Left lung (tissue), 10 donors: ENCODE measurements around the gene USP48. TPM values are rescaled to one million over a fixed set of nuclear protein-coding genes. Genes with fewer than 3 reads are reported as not detected.

Experiments used
- ATAC-seq: fragments of 200-7000 bp; cut with Tn5 transposase; one replicate; pipeline ENCODE4 v1.9.1; 2020; ENCODE audit warnings: moderate library complexity
- DNase-seq, 4 donors: peaks; one replicate each; pipeline ENCODE4 v3.0.0-alpha.2; 2013 to 2020
- H3K27ac ChIP-seq, 2 donors: fragments of 200-600 bp; sonication (generic) in 1 of 2; one replicate each; pipeline versions ENCODE4 v1.5.0 to v1.8.0; 2020 to 2021
- H3K27me3 ChIP-seq, 2 donors: fragments of 200-600 bp; sonication (generic) in 1 of 2; one replicate each; pipeline versions ENCODE4 v1.5.0 to v1.8.0; 2020 to 2021
- H3K36me3 ChIP-seq, 2 donors: fragments of 200-600 bp; sonication (generic) in 1 of 2; one replicate each; pipeline versions ENCODE4 v1.5.0 to v1.8.0; 2020 to 2021
- H3K4me1 ChIP-seq, 2 donors: fragments of 200-600 bp; one replicate each; pipeline ENCODE4 v1.8.0; 2021
- H3K4me3 ChIP-seq, 2 donors: fragments of 200-600 bp; sonication (generic) in 1 of 2; one replicate each; pipeline versions ENCODE4 v1.5.0 to v1.8.0; 2020 to 2021; ENCODE audit warnings: mild to moderate bottlenecking in 1 of 2
- H3K9me3 ChIP-seq, 2 donors: fragments of 200-600 bp; sonication (generic) in 1 of 2; one replicate each; pipeline versions ENCODE4 v1.5.0 to v1.8.0; 2020 to 2021
- CTCF ChIP-seq, 2 donors: fragments of 200-600 bp; sonication (generic) in 1 of 2; IDR thresholded peaks; one replicate each; pipeline versions ENCODE4 v1.5.0 to v1.8.0; 2021; ENCODE audit warnings: antibody characterized with exemption in 2 of 2
- intact Hi-C, 2 donors: fragments of 100-400 bp; cut with DNase I; formaldehyde crosslinking; loops; one replicate each; pipeline versions ENCODE4 v1.11.2 to v1.14.2; 2022
- polyA plus RNA-seq, 6 donors: library from polyadenylated mRNA; unstranded; fragments of 120-200 nt; gene quantifications; one replicate each; pipeline ENCODE4 v1.2.1, GENCODE V29; 2013; ENCODE audit not compliant: insufficient read length in 6 of 6
- total RNA-seq, 2 donors: library from RNA; stranded (reverse); fragmentation: NEBNext Ultra II Directional; extraction: Animal tissue kit (Norgen Biotek cat#: 25700); gene quantifications; one replicate each; pipeline ENCODE4 v1.2.1, GENCODE V29; 2021
- donor health status: DM: no; HTN: yes; CAD: no.
- donor health status: DM: no; HTN: no; CAD: no.

Gene USP48
- total and polyA plus RNA-seq, 8 donors, result 57.9 to 95.6 (median 80.9) TPM

- intact Hi-C loops, result no loop called here
- no peak overlapping the region for H3K4me3 ChIP-seq
- peaks cover 14 to 76% of the 10 kb centered on the region in 2 donors for H3K4me1 ChIP-seq
- no peak for TF ChIP-seq CTCF (IDR thresholded peaks at IDR 0.05)
- ATAC-seq (no peak), DNase-seq (no peak)
- H3K36me3 ChIP-seq, result no peaks in the 10 kb centered on the region
- no peaks in the 10 kb centered on the region for H3K27me3 ChIP-seq
- H3K9me3 ChIP-seq, result no peaks in the 10 kb centered on the region
- H3K27ac ChIP-seq, result no peak overlapping the region
These were observed 19.7 kb downstream of the USP48 start for GRCh38 chr1:21763236-21763635.

GRCh38 chr1:21762022-21762404, 20.9 kb downstream of the USP48 start:
- Histone ChIP-seq H3K27ac (no peak overlapping the region), H3K27me3 (no peaks in the 10 kb centered on the region), H3K4me3 (no peak overlapping the region), H3K9me3 (no peaks in the 10 kb centered on the region), H3K36me3 (no peaks in the 10 kb centered on the region), H3K4me1 (peaks cover 11 to 72% of the 10 kb centered on the region in 2 donors)
- DNase-seq, result no peak
- TF ChIP-seq CTCF (IDR thresholded peaks at IDR 0.05), result no peak
- intact Hi-C loops, result no loop called here
- ATAC-seq, result no peak

GRCh38 chr1:21761052-21761451, 21.9 kb downstream of the USP48 start:
- Histone ChIP-seq H3K36me3 (peaks cover 0 to 4% of the 10 kb centered on the region in 2 donors), H3K4me3 (no peak overlapping the region)

GRCh38 chr1:21759818-21760217, 23.1 kb downstream of the USP48 start:
- Histone ChIP-seq H3K27me3 (no peaks in the 10 kb centered on the region), H3K4me3 (no peak overlapping the region), H3K9me3 (no peaks in the 10 kb centered on the region), H3K36me3 (peaks cover 0 to 16% of the 10 kb centered on the region in 2 donors), H3K4me1 (peaks cover 7 to 58% of the 10 kb centered on the region in 2 donors), H3K27ac (no peak overlapping the region)
- intact Hi-C loops, result no loop called here
- no peak for TF ChIP-seq CTCF (IDR thresholded peaks at IDR 0.05)
- DNase-seq (no peak), ATAC-seq (no peak)

More at GRCh38 chr1:21761052-21761451, 21.9 kb downstream of the USP48 start:
- Histone ChIP-seq H3K27ac (peak overlapping the region in 1 of 2 donors; percentile 5), H3K27me3 (no peaks in the 10 kb centered on the region), H3K9me3 (no peaks in the 10 kb centered on the region), H3K4me1 (peaks cover 11 to 71% of the 10 kb centered on the region in 2 donors)
- intact Hi-C loops, result no loop called here
- ATAC-seq (no peak), DNase-seq (no peak)
- TF ChIP-seq CTCF (IDR thresholded peaks at IDR 0.05), result no peak

GRCh38 chr1:21759182-21759581, 23.8 kb downstream of the USP48 start:
- Histone ChIP-seq H3K4me3 (no peak overlapping the region), H3K27me3 (no peaks in the 10 kb centered on the region), H3K36me3 (peaks cover 0 to 22% of the 10 kb centered on the region in 2 donors), H3K4me1 (peaks cover under 1 to 52% of the 10 kb centered on the region in 2 donors), H3K27ac (no peak overlapping the region), H3K9me3 (no peaks in the 10 kb centered on the region)
- no peak for TF ChIP-seq CTCF (IDR thresholded peaks at IDR 0.05)
- ATAC-seq (no peak), DNase-seq (no peak)
- intact Hi-C loops, result no loop called here
